ENCODE data around the gene TIAM2.

The TIAM2 gene

GRCh38 chr6:155026022-155026705, 31.0 kb downstream of the TIAM2 start:
- DNase-seq: no peak

GRCh38 chr6:155026706-155027045, 31.6 kb downstream of the TIAM2 start:
- no peak for DNase-seq

- no peak for DNase-seq
Observed at GRCh38 chr6:155030148-155030720, 35.1 kb downstream of the TIAM2 start.

GRCh38 chr6:155031091-155031490, 36.0 kb downstream of the TIAM2 start:
- no peak for DNase-seq

GRCh38 chr6:155033021-155033791, 38.1 kb downstream of the TIAM2 start:
- no peak for DNase-seq

- DNase-seq: no peak
Observed at GRCh38 chr6:155036907-155037306, 41.8 kb downstream of the TIAM2 start.

- DNase-seq: no peak
Observed at GRCh38 chr6:155038104-155038503, 43.0 kb downstream of the TIAM2 start.

- DNase-seq: no peak
Observed at GRCh38 chr6:155038527-155038926, 43.4 kb downstream of the TIAM2 start.

GRCh38 chr6:155039618-155040017, 44.5 kb downstream of the TIAM2 start:
- no peak for DNase-seq

GRCh38 chr6:155040154-155040553, 45.0 kb downstream of the TIAM2 start:
- no peak for DNase-seq

- no peak for DNase-seq
Observed at GRCh38 chr6:155040901-155041650, 46.0 kb downstream of the TIAM2 start.

- DNase-seq: no peak
Observed at GRCh38 chr6:155041741-155042279, 46.7 kb downstream of the TIAM2 start.

- no peak for DNase-seq
Observed at GRCh38 chr6:155042983-155043382, 47.9 kb downstream of the TIAM2 start.

- DNase-seq: no peak
Observed at GRCh38 chr6:155045561-155046404, 50.7 kb downstream of the TIAM2 start.

- no peak for DNase-seq
Observed at GRCh38 chr6:155047523-155047922, 52.4 kb downstream of the TIAM2 start.

- DNase-seq: no peak
Observed at GRCh38 chr6:155050311-155050710, 55.2 kb downstream of the TIAM2 start.

GRCh38 chr6:155054491-155055250, 59.6 kb downstream of the TIAM2 start:
- no peak for DNase-seq

GRCh38 chr6:155055729-155056128, 60.6 kb downstream of the TIAM2 start:
- DNase-seq: no peak

GRCh38 chr6:155056756-155057155, 61.6 kb downstream of the TIAM2 start:
- DNase-seq: no peak

GRCh38 chr6:155061381-155061780, 66.3 kb downstream of the TIAM2 start:
- DNase-seq: no peak

GRCh38 chr6:155062866-155063341, 67.8 kb downstream of the TIAM2 start:
- DNase-seq: no peak
